PFSK-1 (cell line): ENCODE measurements around the gene FMNL3.

Experiments used
- POLR2AphosphoS5 ChIP-seq: IDR thresholded peaks from 2 replicates; pipeline ENCODE4 v1.6.1; 2012; ENCODE audit warnings: low read depth, mild to moderate bottlenecking, control low read depth, low read length, moderate library complexity
- SIN3A ChIP-seq: IDR thresholded peaks from 2 replicates; pipeline ENCODE4 v1.6.1; 2012; ENCODE audit warnings: mild to moderate bottlenecking, low read length, moderate library complexity, borderline replicate concordance; ENCODE audit not compliant: insufficient read depth
- TAF1 ChIP-seq: IDR thresholded peaks from 2 replicates; pipeline ENCODE4 v1.6.1; 2012; ENCODE audit warnings: low read length, control low read depth, borderline replicate concordance; ENCODE audit not compliant: insufficient read depth
- TF ChIP-seq, protein P1 (sequence below), 2 experiments: IDR thresholded peaks; 2 replicates each; pipeline versions ENCODE4 v1.6.1 to v1.8.0; 2011 to 2012; ENCODE audit warnings: low read depth in 2 of 2, low read length in 2 of 2, control low read depth in 1 of 2, inconsistent platforms in 1 of 2, mild to moderate bottlenecking in 1 of 2, moderate library complexity in 1 of 2; ENCODE audit not compliant: insufficient read depth in 1 of 2

DNA sequence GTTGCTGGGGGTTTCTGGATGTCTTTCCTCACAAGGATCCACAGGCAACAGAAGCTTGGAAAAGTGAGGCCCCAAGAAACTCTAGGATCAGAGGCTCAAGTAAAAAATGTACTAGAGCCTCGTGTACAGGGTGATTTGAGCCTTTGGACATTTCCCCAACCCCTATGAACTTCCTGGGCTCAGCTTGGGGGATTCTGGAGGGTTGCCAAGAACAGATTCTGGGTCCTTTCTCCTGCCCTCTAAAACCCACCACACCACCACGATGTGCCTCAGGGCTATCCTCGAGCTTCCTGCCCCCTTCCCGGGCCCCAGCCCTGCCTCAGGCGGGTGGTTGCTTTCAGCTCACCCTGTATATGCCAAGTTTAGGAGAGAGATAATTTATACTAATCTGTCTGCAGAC is 102.3 kb downstream of the FMNL3 start:
- TF ChIP-seq SIN3A (no peak), TAF1 (no peak), POLR2AphosphoS5 (no peak)
- TF ChIP-seq, protein P1, sequence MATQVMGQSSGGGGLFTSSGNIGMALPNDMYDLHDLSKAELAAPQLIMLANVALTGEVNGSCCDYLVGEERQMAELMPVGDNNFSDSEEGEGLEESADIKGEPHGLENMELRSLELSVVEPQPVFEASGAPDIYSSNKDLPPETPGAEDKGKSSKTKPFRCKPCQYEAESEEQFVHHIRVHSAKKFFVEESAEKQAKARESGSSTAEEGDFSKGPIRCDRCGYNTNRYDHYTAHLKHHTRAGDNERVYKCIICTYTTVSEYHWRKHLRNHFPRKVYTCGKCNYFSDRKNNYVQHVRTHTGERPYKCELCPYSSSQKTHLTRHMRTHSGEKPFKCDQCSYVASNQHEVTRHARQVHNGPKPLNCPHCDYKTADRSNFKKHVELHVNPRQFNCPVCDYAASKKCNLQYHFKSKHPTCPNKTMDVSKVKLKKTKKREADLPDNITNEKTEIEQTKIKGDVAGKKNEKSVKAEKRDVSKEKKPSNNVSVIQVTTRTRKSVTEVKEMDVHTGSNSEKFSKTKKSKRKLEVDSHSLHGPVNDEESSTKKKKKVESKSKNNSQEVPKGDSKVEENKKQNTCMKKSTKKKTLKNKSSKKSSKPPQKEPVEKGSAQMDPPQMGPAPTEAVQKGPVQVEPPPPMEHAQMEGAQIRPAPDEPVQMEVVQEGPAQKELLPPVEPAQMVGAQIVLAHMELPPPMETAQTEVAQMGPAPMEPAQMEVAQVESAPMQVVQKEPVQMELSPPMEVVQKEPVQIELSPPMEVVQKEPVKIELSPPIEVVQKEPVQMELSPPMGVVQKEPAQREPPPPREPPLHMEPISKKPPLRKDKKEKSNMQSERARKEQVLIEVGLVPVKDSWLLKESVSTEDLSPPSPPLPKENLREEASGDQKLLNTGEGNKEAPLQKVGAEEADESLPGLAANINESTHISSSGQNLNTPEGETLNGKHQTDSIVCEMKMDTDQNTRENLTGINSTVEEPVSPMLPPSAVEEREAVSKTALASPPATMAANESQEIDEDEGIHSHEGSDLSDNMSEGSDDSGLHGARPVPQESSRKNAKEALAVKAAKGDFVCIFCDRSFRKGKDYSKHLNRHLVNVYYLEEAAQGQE (IDR thresholded peaks at IDR 0.05; ENCODE audit: insufficient read depth in 1 of 2, low read depth in 2 of 2, low read length in 2 of 2) = no peak
